Body of pancreas (tissue), 4 donors: ENCODE data around the gene PCP4. TPM values are rescaled to one million over a fixed set of nuclear protein-coding genes. Genes with fewer than 3 reads are reported as not detected.

Source experiments
- ATAC-seq: fragments of 150-250 bp; one replicate; pipeline ENCODE4 v1.9.1; 2016
- DNase-seq, 4 donors: peaks; one replicate each; pipeline ENCODE4 v3.0.0-alpha.2; 2019
- H3K27ac ChIP-seq, 4 donors: fragments of 200-600 bp; sonication (generic); 1 replicate in 3 of 4; 2 replicates in 1 of 4; pipeline versions ENCODE4 v1.5.1 to v1.6.1; 2016 to 2019; ENCODE audit warnings: mild to moderate bottlenecking in 1 of 4, mixed read lengths in 1 of 4, moderate library complexity in 1 of 4
- H3K27me3 ChIP-seq, 2 donors: fragments of 200-600 bp; sonication (generic); one replicate each; pipeline ENCODE4 v1.6.0; 2016; ENCODE audit warnings: mild to moderate bottlenecking in 1 of 2
- H3K36me3 ChIP-seq, 2 donors: fragments of 200-600 bp; sonication (generic); replicated peaks in 1 of 2; 2 replicates each; pipeline ENCODE4 v1.5.1; 2016; ENCODE audit warnings: low read depth in 2 of 2; ENCODE audit not compliant: insufficient read depth in 1 of 2
- H3K4me1 ChIP-seq: fragments of 200-600 bp; sonication (generic); one replicate; pipeline ENCODE4 v1.6.0; 2016
- H3K4me3 ChIP-seq, 2 donors: fragments of 200-600 bp; sonication (generic); 1 replicate in 1 of 2; 2 replicates in 1 of 2; pipeline ENCODE4 v1.5.1; 2016 to 2019
- H3K9me3 ChIP-seq, 3 donors: fragments of 200-600 bp; sonication (generic); 1 replicate in 2 of 3; 2 replicates in 1 of 3; pipeline ENCODE4 v1.5.1; 2016
- CTCF ChIP-seq, 7 experiments: fragments of 450-650 bp in 4 of 7; fragments of 200-600 bp in 3 of 7; sonication (generic) in 3 of 7; IDR thresholded peaks; one replicate each; pipeline ENCODE4 v1.5.1; 2016 to 2019; ENCODE audit warnings: antibody characterized with exemption in 7 of 7
- POLR2A ChIP-seq, 3 donors: fragments of 450-650 bp; IDR thresholded peaks; one replicate each; pipeline ENCODE4 v1.6.1; 2016; ENCODE audit warnings: antibody characterized with exemption in 3 of 3, mild to moderate bottlenecking in 2 of 3
- WGBS, 2 donors: methylation state at CpG; one replicate each; pipeline ENCODE4 v1.1.5; 2017; 5-methylcytosine and 5-hydroxymethylcytosine counted together
- intact Hi-C: fragments of 100-400 bp; cut with DNase I; formaldehyde crosslinking; loops from one replicate; pipeline ENCODE4 v1.15.1; 2023
- total RNA-seq, 2 donors: library from RNA; depleted of rRNA; stranded (reverse); fragments of >200 nt; gene quantifications; one replicate each; pipeline ENCODE4 v1.1.0, GENCODE V29; 2016

The PCP4 gene
- total RNA-seq, 2 donors from 2014 or later: 1.6 TPM; not detected in 1

- no peak for TF ChIP-seq CTCF (IDR thresholded peaks at IDR 0.05)
- TF ChIP-seq POLR2A (IDR thresholded peaks at IDR 0.05): no peak
- no peaks in the 10 kb centered on the region for H3K9me3 ChIP-seq
- no peak for ATAC-seq
- intact Hi-C loops: no loop called here
- WGBS, 2 donors: 72 to 75% methylated on average over 8 of the region's 8 CpGs
- no peaks in the 10 kb centered on the region for H3K27me3 ChIP-seq
- no peak overlapping the region for H3K4me3 ChIP-seq
- no peak overlapping the region for H3K27ac ChIP-seq
- no peaks in the 10 kb centered on the region for H3K4me1 ChIP-seq
- H3K36me3 ChIP-seq: no peaks in the 10 kb centered on the region
- no peak for DNase-seq
Observed at GRCh38 chr21:39969691-39970364, 102.6 kb downstream of the PCP4 start.

GRCh38 chr21:39971956-39972355 lies 104.7 kb downstream of the PCP4 start:
- ATAC-seq (no peak), DNase-seq (no peak)
- no peaks in the 10 kb centered on the region for H3K27me3 ChIP-seq
- H3K9me3 ChIP-seq: no peaks in the 10 kb centered on the region
- no peak overlapping the region for H3K27ac ChIP-seq
- no peaks in the 10 kb centered on the region for H3K4me1 ChIP-seq
- H3K4me3 ChIP-seq: no peak overlapping the region
- intact Hi-C loops: no loop called here
- 3 to 6% methylated on average over 2 of the region's 2 CpGs for WGBS, 2 donors
- no peaks in the 10 kb centered on the region for H3K36me3 ChIP-seq
- no peak for TF ChIP-seq CTCF (IDR thresholded peaks at IDR 0.05)
- TF ChIP-seq POLR2A (IDR thresholded peaks at IDR 0.05): no peak

- TF ChIP-seq CTCF (IDR thresholded peaks at IDR 0.05): no peak
- TF ChIP-seq POLR2A (IDR thresholded peaks at IDR 0.05): no peak
- no peak overlapping the region for H3K4me3 ChIP-seq
- ATAC-seq: no peak
- no peaks in the 10 kb centered on the region for H3K9me3 ChIP-seq
- H3K36me3 ChIP-seq: no peaks in the 10 kb centered on the region
- H3K27ac ChIP-seq: no peak overlapping the region
- intact Hi-C loops: no loop called here
- WGBS, 2 donors: 26 to 30% methylated on average over 4 of the region's 4 CpGs
- no peaks in the 10 kb centered on the region for H3K4me1 ChIP-seq
- H3K27me3 ChIP-seq: no peaks in the 10 kb centered on the region
- no peak for DNase-seq
Observed at GRCh38 chr21:39972471-39972870, 105.2 kb downstream of the PCP4 start.

- Histone ChIP-seq H3K9me3 (no peaks in the 10 kb centered on the region), H3K36me3 (no peaks in the 10 kb centered on the region), H3K27ac (no peak overlapping the region), H3K4me3 (no peak overlapping the region), H3K27me3 (no peaks in the 10 kb centered on the region), H3K4me1 (no peaks in the 10 kb centered on the region)
- 70 to 75% methylated on average over 13 to 14 of the region's 14 CpGs for WGBS, 2 donors
- intact Hi-C loops: no loop called here
- DNase-seq (no peak), ATAC-seq (no peak)
- TF ChIP-seq POLR2A (IDR thresholded peaks at IDR 0.05) (no peak), CTCF (IDR thresholded peaks at IDR 0.05) (no peak)
Observed at GRCh38 chr21:39972976-39973770, 105.9 kb downstream of the PCP4 start.
